Ovary (tissue), 9 donors: ENCODE results near the gene USF1. TPM values are rescaled to one million over a fixed set of nuclear protein-coding genes. Genes with fewer than 3 reads are reported as not detected.
"Not testable (repeated sequence)": the region's sequence is repeated elsewhere in the genome, so short reads cannot be mapped to it uniquely, and the experiment has no call there.

ENCODE experiments used
- DNase-seq, 5 donors: peaks; one replicate each; pipeline ENCODE4 v3.0.0-alpha.2; 2019 to 2020
- H3K27ac ChIP-seq, 2 donors: fragments of 200-600 bp; one replicate each; pipeline versions ENCODE4 v1.5.1 to v1.8.0; 2019 to 2022
- H3K27me3 ChIP-seq: fragments of 200-600 bp; one replicate; pipeline ENCODE4 v1.8.0; 2022
- H3K36me3 ChIP-seq: fragments of 200-600 bp; sonication (generic); one replicate; pipeline ENCODE4 v1.5.1; 2019
- H3K4me1 ChIP-seq: one replicate; pipeline ENCODE4 v1.8.1; 2013; ENCODE audit warnings: mild to moderate bottlenecking, moderate library complexity; ENCODE audit not compliant: insufficient read depth
- H3K4me3 ChIP-seq: fragments of 200-600 bp; sonication (generic); one replicate; pipeline ENCODE4 v1.5.1; 2017
- H3K9me3 ChIP-seq, 2 donors: fragments of 200-600 bp in 1 of 2; sonication (generic) in 1 of 2; one replicate each; pipeline versions ENCODE4 v1.5.1 to v1.8.1; 2013 to 2019; ENCODE audit warnings: mild to moderate bottlenecking in 1 of 2, moderate library complexity in 1 of 2
- CTCF ChIP-seq, 3 donors: fragments of 450-650 bp in 2 of 3; fragments of 200-600 bp in 1 of 3; IDR thresholded peaks; one replicate each; pipeline versions ENCODE4 v1.5.1 to v1.8.0; 2016 to 2022; ENCODE audit warnings: antibody characterized with exemption in 3 of 3, mild to moderate bottlenecking in 1 of 3
- EP300 ChIP-seq: sonication (generic); formaldehyde crosslinking; IDR thresholded peaks from one replicate; pipeline ENCODE4 v1.6.1; 2017; ENCODE audit warnings: antibody characterized with exemption
- POLR2A ChIP-seq: fragments of 450-650 bp; IDR thresholded peaks from one replicate; pipeline ENCODE4 v1.6.1; 2017; ENCODE audit warnings: antibody characterized with exemption, mild to moderate bottlenecking, moderate library complexity
- WGBS, 3 donors: extraction: QIAGEN DNeasy Blood & Tissue Kit in 1 of 3; methylation state at CpG; one replicate each; pipeline versions ENCODE4 v1.1.5 to v1.1.7; 2013 to 2017; 5-methylcytosine and 5-hydroxymethylcytosine counted together
- intact Hi-C, 4 donors: fragments of 100-400 bp; cut with DNase I; formaldehyde crosslinking; loops; one replicate each; pipeline versions ENCODE4 v1.11.0 to v1.15.1; 2022 to 2023
- polyA plus RNA-seq, 2 donors: library from polyadenylated mRNA; stranded (reverse); fragments of 200-250 nt in 1 of 2; fragments of 350-450 nt in 1 of 2; fragmentation: Illumina TruSeq in 1 of 2; extraction: RNeasy Lipid Tissue Mini Kit (QIAGEN cat#74804) in 1 of 2; gene quantifications; one replicate each; pipeline ENCODE4 v1.2.3, GENCODE V29; 2013 to 2014
- total RNA-seq, 7 donors: library from RNA; depleted of rRNA in 2 of 7; stranded (reverse); fragments of >200 nt in 2 of 7; fragmentation: NEBNext Ultra II Directional in 3 of 7; extraction: Animal tissue kit (Norgen Biotek cat#: 25700) in 3 of 7; gene quantifications; one replicate each; pipeline versions ENCODE4 v1.1.0 to v1.2.4, GENCODE V29; 2016 to 2023
- donor health status: DM: no; HTN: no; CAD: no; lungs with moderate emphysema.
- donor health status: DM: no; HTN: no; CAD: no.
- donor health status: Bipolar disorder and iron deficiency.
- donor health status: DM: yes; HTN: yes; CAD: no.
- donor health status: DM: no; HTN: no; CAD: no.
- donor health status: DM: yes; HTN: yes; CAD: no.

The USF1 gene
- total and polyA plus RNA-seq, 9 donors, result 28.1 to 54.8 (median 44.0) TPM

GRCh38 chr1:160999376-160999775, 46.4 kb downstream of the USF1 start:
- no peaks in the 10 kb centered on the region for H3K9me3 ChIP-seq
- no peaks in the 10 kb centered on the region for H3K36me3 ChIP-seq
- TF ChIP-seq CTCF (IDR thresholded peaks at IDR 0.05), result no peak
- TF ChIP-seq POLR2A, result no peak
- no peak for TF ChIP-seq EP300
- H3K27me3 ChIP-seq, result no peaks in the 10 kb centered on the region
- H3K4me3 ChIP-seq, result no peak overlapping the region
- WGBS, 3 donors, result 85 to 92% (median 89%) methylated on average over 5 of the region's 5 CpGs
- no peak overlapping the region for H3K27ac ChIP-seq
- intact Hi-C loops, result loop anchor here in 3 of 4 donors (5.0 to 10.0 kb wide), 3 partner anchors 43 to 275 kb away; partner anchors contain the start of gene KLHDC9 (in 2 of the 3)
- no peaks in the 10 kb centered on the region for H3K4me1 ChIP-seq
- no peak for DNase-seq

DNA sequence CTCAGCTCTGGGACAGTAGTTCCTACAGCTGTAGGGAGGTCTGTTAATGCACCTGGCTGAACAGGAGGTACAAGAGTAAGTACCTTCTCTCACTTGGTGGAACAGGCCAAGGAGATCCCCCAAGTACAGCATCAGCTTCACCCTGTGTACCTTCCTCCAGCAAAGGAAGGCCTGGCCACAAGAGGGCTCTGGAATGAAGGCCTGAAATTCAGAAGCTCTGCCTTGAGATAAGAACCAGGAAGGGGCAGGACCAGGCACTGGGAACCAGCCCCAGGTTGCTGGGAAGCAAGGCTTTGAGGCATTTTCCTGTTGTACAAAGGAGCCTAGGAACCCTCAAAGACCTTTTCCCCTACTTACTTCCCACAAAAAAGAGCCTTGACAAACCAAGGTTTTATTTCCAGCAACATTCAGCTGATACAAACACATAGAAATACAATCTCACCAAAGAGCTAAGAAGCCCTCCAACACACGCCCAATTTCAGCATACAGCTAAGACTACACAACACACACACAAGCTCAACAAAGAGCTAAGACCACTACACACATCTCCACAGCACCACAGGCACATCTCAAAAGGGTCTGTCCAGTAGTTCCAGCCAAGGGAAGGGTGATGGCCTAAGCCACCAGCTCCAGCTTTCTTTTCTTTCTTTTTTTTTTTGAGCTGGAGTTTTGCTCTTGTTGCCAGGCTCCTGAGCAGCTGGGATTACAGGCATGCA, 48.3 kb downstream of the USF1 start:
- Histone ChIP-seq H3K9me3 (no peaks in the 10 kb centered on the region), H3K27me3 (no peaks in the 10 kb centered on the region), H3K27ac (peak overlapping the region in 1 of 2 donors; percentile 29), H3K4me3 (no peak overlapping the region), H3K36me3 (no peaks in the 10 kb centered on the region), H3K4me1 (no peaks in the 10 kb centered on the region)
- WGBS, 3 donors, result 47 to 69% (median 69%) methylated on average over 1 of the region's 1 CpG
- intact Hi-C loops, result loop anchor here in 3 of 4 donors (5.0 to 10.0 kb wide), 3 partner anchors 45 to 273 kb away; partner anchors contain the start of gene KLHDC9 (in 2 of the 3)
- peak; percentile 43 to 67 (median 63) for DNase-seq
- TF ChIP-seq CTCF (IDR thresholded peaks at IDR 0.05) (peak in 2 of 3 donors; percentile 9 to 15), EP300 (no peak)

- DNase-seq, result no peak
- Histone ChIP-seq H3K4me1 (no peaks in the 10 kb centered on the region), H3K27ac (no peak overlapping the region), H3K9me3 (no peaks in the 10 kb centered on the region), H3K27me3 (no peaks in the 10 kb centered on the region), H3K4me3 (no peak overlapping the region), H3K36me3 (no peaks in the 10 kb centered on the region)
- intact Hi-C loops, result loop anchor here in 3 of 4 donors (5.0 to 10.0 kb wide), 3 partner anchors 46 to 271 kb away; partner anchors contain the start of gene KLHDC9 (in 2 of the 3)
- WGBS, 3 donors, result 77 to 90% (median 83%) methylated on average over 3 of the region's 3 CpGs
- no peak for TF ChIP-seq POLR2A
- no peak for TF ChIP-seq EP300
- no peak for TF ChIP-seq CTCF (IDR thresholded peaks at IDR 0.05)
Measured at GRCh38 chr1:160996178-160996577, 49.6 kb downstream of the USF1 start.

DNA sequence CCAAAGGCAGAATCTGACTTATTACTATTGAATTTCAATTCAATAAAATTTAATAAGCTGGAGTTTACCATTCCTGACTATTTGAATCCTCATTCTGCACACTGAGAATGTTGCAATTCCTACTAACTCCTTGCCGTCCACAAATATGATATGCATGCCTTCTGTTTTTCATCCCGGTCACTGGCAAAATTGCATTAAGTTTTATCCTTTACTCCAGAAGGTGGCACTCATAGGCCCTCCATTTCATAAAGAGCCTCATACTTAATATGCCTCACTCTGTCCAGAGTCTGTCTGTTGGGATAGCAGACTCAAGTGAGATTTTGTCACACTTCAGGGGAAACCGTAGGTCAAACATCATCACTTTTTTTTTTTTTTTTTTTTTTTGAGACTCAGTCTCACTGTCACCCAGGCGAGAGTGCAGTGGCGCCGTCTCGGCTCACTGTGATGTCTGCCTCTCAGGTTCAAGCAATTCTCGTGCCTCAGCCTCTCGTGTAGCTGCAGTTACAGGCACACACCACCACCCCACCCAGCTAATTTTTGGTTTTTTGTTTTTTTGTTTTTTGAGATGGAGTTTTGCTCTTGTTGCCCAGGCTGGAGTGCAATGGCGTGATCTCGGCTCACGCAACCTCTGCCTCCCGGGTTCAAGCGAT, 52.1 kb downstream of the USF1 start:
- Histone ChIP-seq H3K36me3 (no peaks in the 10 kb centered on the region), H3K9me3 (no peaks in the 10 kb centered on the region), H3K27me3 (no peaks in the 10 kb centered on the region), H3K27ac (no peak overlapping the region), H3K4me3 (no peak overlapping the region), H3K4me1 (no peaks in the 10 kb centered on the region)
- peak in 1 of 3 donors; percentile 41 for TF ChIP-seq CTCF (IDR thresholded peaks at IDR 0.05)
- TF ChIP-seq POLR2A, result no peak
- TF ChIP-seq EP300, result no peak
- 73 to 74% (median 73%) methylated on average over 14 of the region's 14 CpGs for WGBS, 3 donors
- DNase-seq, result no peak
- intact Hi-C loops, result loop anchor here in 3 of 4 donors (2.0 to 10.0 kb wide), 4 partner anchors 101 to 269 kb away; partner anchors contain the start of gene KLHDC9 (in 2 of the 3)

GRCh38 chr1:160992036-160992435, 53.7 kb downstream of the USF1 start:
- not testable (repeated sequence) for DNase-seq, H3K36me3 ChIP-seq, H3K4me1 ChIP-seq, H3K27ac ChIP-seq, H3K9me3 ChIP-seq, H3K27me3 ChIP-seq, H3K4me3 ChIP-seq
- intact Hi-C loops, result loop anchor here in 3 of 4 donors (5.0 to 10.0 kb wide), 3 partner anchors 103 to 267 kb away; partner anchors contain the start of gene KLHDC9 (in 2 of the 3)
- WGBS, 3 donors, result 84 to 85% (median 85%) methylated on average over 4 of the region's 4 CpGs
